Measurements from ENCODE around the gene HS6ST1. TPM values are rescaled to one million over a fixed set of nuclear protein-coding genes. Genes with fewer than 3 reads are reported as not detected.

Gene HS6ST1
- total RNA-seq, 2 donors from 2014 or later: 19.0 to 25.8 TPM

GRCh38 chr2:128272601-128273468, 45.8 kb downstream of the HS6ST1 start:
- DNase-seq (ENCODE audit: low spot score): no peak
- H3K36me3 ChIP-seq: peaks cover 6% of the 10 kb centered on the region
- TF ChIP-seq CTCF (IDR thresholded peaks at IDR 0.05): no peak

GRCh38 chr2:128271911-128272600, 46.6 kb downstream of the HS6ST1 start:
- no peak overlapping the region for H3K4me3 ChIP-seq
- no peaks in the 10 kb centered on the region for H3K27me3 ChIP-seq
- H3K9me3 ChIP-seq: peaks cover 0 to 18% of the 10 kb centered on the region in 2 donors
- H3K4me1 ChIP-seq: no peaks in the 10 kb centered on the region
- H3K36me3 ChIP-seq: peaks cover 6% of the 10 kb centered on the region
- no peak for TF ChIP-seq CTCF (IDR thresholded peaks at IDR 0.05)
- no peak overlapping the region for H3K27ac ChIP-seq
- DNase-seq (ENCODE audit: low spot score): no peak

More at GRCh38 chr2:128272601-128273468, 45.8 kb downstream of the HS6ST1 start:
- Histone ChIP-seq H3K27me3 (no peaks in the 10 kb centered on the region), H3K9me3 (peaks cover 0 to 18% of the 10 kb centered on the region in 2 donors), H3K27ac (no peak overlapping the region), H3K4me3 (no peak overlapping the region), H3K4me1 (no peaks in the 10 kb centered on the region)

DNA sequence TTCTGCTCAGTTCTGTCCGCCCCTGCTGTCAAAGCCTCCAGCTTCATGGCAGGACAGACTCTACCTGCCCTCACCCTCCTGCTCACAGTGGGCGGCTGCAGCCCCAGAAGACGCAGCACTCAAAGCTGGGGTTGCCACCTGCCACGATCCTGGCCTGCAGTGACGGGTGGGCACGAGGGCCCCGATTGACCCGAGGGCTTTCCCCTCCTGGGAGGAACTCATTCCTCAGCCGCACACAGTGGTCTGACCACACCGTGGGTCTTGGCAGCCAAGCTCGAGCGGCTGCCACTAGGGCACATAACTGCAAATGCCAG, 47.1 kb downstream of the HS6ST1 start:
- Histone ChIP-seq H3K27me3 (no peaks in the 10 kb centered on the region), H3K27ac (no peak overlapping the region), H3K9me3 (peaks cover 0 to 18% of the 10 kb centered on the region in 2 donors), H3K36me3 (peaks cover 6% of the 10 kb centered on the region), H3K4me3 (no peak overlapping the region), H3K4me1 (no peaks in the 10 kb centered on the region)
- no peak for TF ChIP-seq CTCF (IDR thresholded peaks at IDR 0.05)
- DNase-seq (ENCODE audit: low spot score): no peak

DNA sequence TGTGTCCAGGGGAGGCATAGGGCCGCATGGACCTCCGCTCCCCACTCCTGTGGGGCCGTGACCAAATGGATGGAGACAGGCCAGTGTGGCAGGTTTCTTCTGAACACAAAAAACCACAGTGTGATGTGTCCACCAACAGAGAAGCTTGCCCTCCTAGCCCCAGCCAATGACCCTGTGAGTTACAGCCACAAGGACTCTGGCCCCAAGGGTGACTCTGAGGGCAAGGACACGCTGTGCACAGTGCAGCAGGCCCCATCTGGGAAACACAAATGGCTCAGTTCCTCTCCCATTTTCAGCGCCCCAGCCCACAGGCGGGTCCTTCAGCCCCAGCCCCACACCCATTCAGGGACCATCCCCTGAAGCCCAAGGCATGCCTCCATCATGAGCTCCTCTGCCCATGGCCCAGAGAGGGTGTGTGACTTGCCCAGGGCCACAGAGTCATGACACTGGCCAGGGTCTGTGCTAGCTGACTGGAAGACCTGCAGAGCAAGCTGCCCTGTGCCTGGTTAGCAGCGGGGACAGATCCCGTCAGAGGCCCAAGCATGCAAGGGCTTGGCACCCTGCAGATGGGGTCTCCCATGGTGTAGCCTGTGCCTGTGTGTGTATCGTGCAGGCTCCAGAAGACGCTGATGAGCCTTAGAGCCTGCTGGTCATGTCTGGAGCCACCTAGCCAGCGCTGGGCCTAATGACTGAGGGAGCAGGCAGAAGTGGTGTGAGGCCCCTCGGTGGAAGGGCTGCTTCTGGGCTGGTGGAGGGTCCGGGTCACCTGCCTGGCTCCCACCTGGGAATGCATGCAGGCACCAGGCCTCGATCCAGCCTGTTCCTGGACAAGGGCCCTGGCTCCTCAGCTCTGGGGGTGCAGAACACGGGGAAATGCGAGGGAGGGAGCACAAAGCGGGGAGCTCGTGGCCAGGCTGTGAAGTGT, 47.7 kb downstream of the HS6ST1 start:
- no peak overlapping the region for H3K27ac ChIP-seq
- no peaks in the 10 kb centered on the region for H3K4me1 ChIP-seq
- H3K36me3 ChIP-seq: peaks cover 6% of the 10 kb centered on the region
- H3K4me3 ChIP-seq: no peak overlapping the region
- TF ChIP-seq CTCF (IDR thresholded peaks at IDR 0.05): no peak
- H3K27me3 ChIP-seq: no peaks in the 10 kb centered on the region
- peaks cover 0 to 18% of the 10 kb centered on the region in 2 donors for H3K9me3 ChIP-seq
- no peak for DNase-seq (ENCODE audit: low spot score)

GRCh38 chr2:128269990-128270671, 48.5 kb downstream of the HS6ST1 start:
- no peak for TF ChIP-seq CTCF (IDR thresholded peaks at IDR 0.05)
- H3K4me3 ChIP-seq: no peak overlapping the region
- H3K4me1 ChIP-seq: no peaks in the 10 kb centered on the region
- DNase-seq (ENCODE audit: low spot score): no peak
- peaks cover 1% of the 10 kb centered on the region for H3K36me3 ChIP-seq
- H3K27me3 ChIP-seq: no peaks in the 10 kb centered on the region
- H3K9me3 ChIP-seq: peaks cover 0 to 12% of the 10 kb centered on the region in 2 donors
- no peak overlapping the region for H3K27ac ChIP-seq

Measured in right atrium auricular region (tissue), 2 donors.